Brain microvascular endothelial cell (primary cell): ENCODE data around the gene UCKL1.
A peak's percentile ranks its signal among the peaks of the same experiment; 100 is the strongest.

Experiments used
- DNase-seq: peaks from one replicate; pipeline ENCODE4 v3.0.0-alpha.2; 2020
- H3K27ac ChIP-seq: fragments of 250-450 bp; sonication (Bioruptor Pico); 2 replicates; pipeline ENCODE4 v1.5.1; 2020; ENCODE audit warnings: mild to moderate bottlenecking, moderate library complexity
- H3K27me3 ChIP-seq: fragments of 250-450 bp; sonication (Bioruptor Pico); replicated peaks from 2 replicates; pipeline ENCODE4 v1.5.1; 2020; ENCODE audit warnings: mild to moderate bottlenecking
- H3K36me3 ChIP-seq: fragments of 250-450 bp; sonication (Bioruptor Pico); replicated peaks from 2 replicates; pipeline ENCODE4 v1.5.1; 2020; ENCODE audit warnings: mild to moderate bottlenecking
- H3K4me3 ChIP-seq: 2 replicates; pipeline ENCODE4 v1.5.1; 2011; ENCODE audit warnings: low read depth, mild to moderate bottlenecking, control low read depth, low read length, moderate library complexity
- in situ Hi-C: cut with HindIII; loops from 2 replicates; pipeline ENCODE4 v1.10.0; 2017; ENCODE audit warnings: low sequenced_read_pairs, low pct_ligation_motif_present
- TF ChIP-seq, protein P1 (sequence below): IDR thresholded peaks from 2 replicates; pipeline ENCODE4 v1.5.1; 2011; ENCODE audit warnings: low read depth, mild to moderate bottlenecking, moderate library complexity, low read length, control low read depth, inconsistent platforms; ENCODE audit errors: missing control alignments

UCKL1 gene

DNA sequence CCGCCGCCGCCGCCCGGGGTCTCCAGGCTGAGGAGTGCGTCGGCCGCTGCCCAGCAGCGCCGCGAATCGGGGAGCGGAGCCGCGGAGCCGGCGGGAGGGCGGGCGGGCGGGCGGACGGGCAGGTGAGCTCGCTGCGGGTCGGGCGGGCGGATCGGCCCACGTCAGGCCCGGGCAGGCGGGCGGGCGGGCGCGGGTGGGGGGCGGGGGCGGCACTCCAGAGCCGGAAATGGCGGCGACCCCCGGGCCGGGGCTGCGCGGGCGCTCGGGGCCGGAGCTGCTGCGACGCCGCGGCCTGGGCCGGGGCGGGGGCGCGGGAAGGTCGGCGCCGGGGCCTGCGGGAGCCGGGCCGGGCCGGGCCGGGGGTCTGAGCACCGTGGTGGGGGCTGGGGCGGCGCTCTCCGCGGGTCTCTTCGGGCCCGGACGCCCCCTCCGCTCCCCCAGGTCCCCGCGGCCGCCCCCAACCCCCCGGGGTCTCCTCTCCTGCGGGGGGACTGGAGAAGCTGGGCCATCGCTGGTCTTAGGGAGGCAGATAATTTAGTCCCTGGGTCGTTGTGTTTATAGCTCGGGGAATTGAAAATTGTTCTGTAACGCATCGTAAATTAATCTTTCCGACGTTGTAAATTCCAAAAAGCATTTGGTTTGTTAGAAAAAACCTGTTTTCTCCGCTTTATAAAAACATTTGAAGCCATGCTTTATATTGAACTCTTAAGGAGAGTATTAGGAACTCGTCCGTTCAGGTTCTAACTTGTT, 60.8 kb downstream of the UCKL1 start:
- Histone ChIP-seq H3K36me3 (peaks cover 18% of the 10 kb centered on the region), H3K27ac (peak overlapping the region; percentile 48), H3K27me3 (no peaks in the 10 kb centered on the region), H3K4me3 (peak overlapping the region; percentile 64)
- in situ Hi-C loops, result loop anchor here (25.0 kb wide), 1 partner anchor 308 kb away; no protein-coding TSS in a partner anchor
- no peak for DNase-seq
- TF ChIP-seq, protein P1, sequence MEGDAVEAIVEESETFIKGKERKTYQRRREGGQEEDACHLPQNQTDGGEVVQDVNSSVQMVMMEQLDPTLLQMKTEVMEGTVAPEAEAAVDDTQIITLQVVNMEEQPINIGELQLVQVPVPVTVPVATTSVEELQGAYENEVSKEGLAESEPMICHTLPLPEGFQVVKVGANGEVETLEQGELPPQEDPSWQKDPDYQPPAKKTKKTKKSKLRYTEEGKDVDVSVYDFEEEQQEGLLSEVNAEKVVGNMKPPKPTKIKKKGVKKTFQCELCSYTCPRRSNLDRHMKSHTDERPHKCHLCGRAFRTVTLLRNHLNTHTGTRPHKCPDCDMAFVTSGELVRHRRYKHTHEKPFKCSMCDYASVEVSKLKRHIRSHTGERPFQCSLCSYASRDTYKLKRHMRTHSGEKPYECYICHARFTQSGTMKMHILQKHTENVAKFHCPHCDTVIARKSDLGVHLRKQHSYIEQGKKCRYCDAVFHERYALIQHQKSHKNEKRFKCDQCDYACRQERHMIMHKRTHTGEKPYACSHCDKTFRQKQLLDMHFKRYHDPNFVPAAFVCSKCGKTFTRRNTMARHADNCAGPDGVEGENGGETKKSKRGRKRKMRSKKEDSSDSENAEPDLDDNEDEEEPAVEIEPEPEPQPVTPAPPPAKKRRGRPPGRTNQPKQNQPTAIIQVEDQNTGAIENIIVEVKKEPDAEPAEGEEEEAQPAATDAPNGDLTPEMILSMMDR, result no peak

- Histone ChIP-seq H3K27ac (peak within 1 kb of the TSS; percentile 48), H3K4me3 (peak within 1 kb of the TSS; percentile 64), H3K27me3 (no peaks in the 10 kb centered on the region), H3K36me3 (peaks cover 26% of the 10 kb centered on the region)
- TF ChIP-seq, protein P1, result no peak
- DNase-seq, result peak; percentile 79
- in situ Hi-C loops, result loop anchor here (25.0 kb wide), 1 partner anchor 307 kb away; no protein-coding TSS in a partner anchor
Measured at GRCh38 chr20:63894358-63895201, 61.6 kb downstream of the UCKL1 start, which contains the start of gene DNAJC5. Gene DNAJC5 (plus strand): TSS chr20:63895126. CDS start chr20:63928346, 33,220 bp downstream.

DNA sequence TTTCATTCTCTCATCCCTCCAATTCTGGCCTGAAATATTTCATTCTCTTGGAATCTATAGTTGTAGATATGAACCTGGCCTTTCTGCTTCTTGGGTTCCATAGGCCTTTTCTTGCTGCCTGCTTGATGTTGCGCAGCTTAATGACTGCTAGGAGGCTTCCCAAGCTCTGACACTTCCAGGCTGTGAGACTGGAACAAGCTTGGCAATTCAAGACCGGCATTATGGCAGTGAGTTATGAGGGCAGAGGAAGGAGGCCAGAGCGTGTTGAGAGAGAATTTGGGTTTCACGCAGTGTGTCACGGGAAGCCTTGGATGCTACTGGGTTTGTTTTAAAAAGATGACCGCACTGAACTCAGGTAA, 62.2 kb downstream of the UCKL1 start:
- Histone ChIP-seq H3K36me3 (peaks cover 32% of the 10 kb centered on the region), H3K27ac (no peak overlapping the region), H3K4me3 (peak overlapping the region; percentile 64), H3K27me3 (no peaks in the 10 kb centered on the region)
- no peak for DNase-seq
- TF ChIP-seq, protein P1, result no peak
- in situ Hi-C loops, result loop anchor here (25.0 kb wide), 1 partner anchor 307 kb away; no protein-coding TSS in a partner anchor

GRCh38 chr20:63892402-63892801, 63.8 kb downstream of the UCKL1 start:
- TF ChIP-seq, protein P1, result no peak
- Histone ChIP-seq H3K27ac (no peak overlapping the region), H3K36me3 (peaks cover 40% of the 10 kb centered on the region), H3K27me3 (no peaks in the 10 kb centered on the region), H3K4me3 (no peak overlapping the region)
- no peak for DNase-seq
- in situ Hi-C loops, result loop anchor here (25.0 kb wide), 1 partner anchor 305 kb away; no protein-coding TSS in a partner anchor

- TF ChIP-seq, protein P1, result no peak
- in situ Hi-C loops, result loop anchor here (25.0 kb wide), 1 partner anchor 304 kb away; no protein-coding TSS in a partner anchor
- DNase-seq, result no peak
- Histone ChIP-seq H3K27me3 (no peaks in the 10 kb centered on the region), H3K36me3 (peaks cover 46% of the 10 kb centered on the region), H3K27ac (no peak overlapping the region), H3K4me3 (no peak overlapping the region)
Measured at GRCh38 chr20:63891061-63892002, 64.9 kb downstream of the UCKL1 start.
